Stimulated activated CD4-positive, alpha-beta T cell treated with anti-CD3 and anti-CD28 coated beads, TNF-alpha, amount 100 ng/mL, for 1 hour (primary cell): ENCODE results near the gene ILF3.

Experiments
- DNase-seq, 3 donors: peaks; one replicate each; pipeline ENCODE4 v3.0.0-alpha.2; 2020; ENCODE audit warnings: low read depth in 3 of 3, low spot score in 1 of 3

Gene ILF3

GRCh38 chr19:10727685-10728201 is 73.6 kb downstream of the ILF3 start:
- no peak for DNase-seq

- no peak for DNase-seq
Measured at GRCh38 chr19:10729411-10729810, 75.3 kb downstream of the ILF3 start.

- DNase-seq = no peak
Measured at GRCh38 chr19:10730932-10731331, 76.8 kb downstream of the ILF3 start.

GRCh38 chr19:10735741-10736140 is 81.6 kb downstream of the ILF3 start:
- DNase-seq = no peak

- no peak for DNase-seq
Measured at GRCh38 chr19:10736189-10736588, 82.0 kb downstream of the ILF3 start.

GRCh38 chr19:10736916-10737551 is 82.9 kb downstream of the ILF3 start:
- DNase-seq = no peak

- no peak for DNase-seq
Measured at GRCh38 chr19:10737722-10738121, 83.6 kb downstream of the ILF3 start.

GRCh38 chr19:10740798-10741197 is 86.7 kb downstream of the ILF3 start:
- no peak for DNase-seq
